Measurements from ENCODE around the gene STPG3. TPM values are rescaled to one million over a fixed set of nuclear protein-coding genes. Genes with fewer than 3 reads are reported as not detected.

STPG3 gene
- total and polyA plus RNA-seq, 2 of the 13 experiments (the other 11 are each of a cell fraction or from before 2014, with no cell fraction given) = not detected

- TF ChIP-seq KLF9 (CRISPR knock-in tag; IDR thresholded peaks at IDR 0.05; ENCODE audit: low read depth) (0 out of 2 replicates have a peak, but pooled peaks have one; percentile 68), LCORL (IDR thresholded peaks at IDR 0.05) (no peak), LCORL (CRISPR knock-in tag; IDR thresholded peaks at IDR 0.05) (peak; percentile 90), ARNT (IDR thresholded peaks at IDR 0.05) (no peak), ZBTB7A (CRISPR knock-in tag; IDR thresholded peaks at IDR 0.05) (peak; percentile 38; the same call in 1 of the 2 replicates), NR2F2 (IDR thresholded peaks at IDR 0.05; ENCODE audit: borderline replicate concordance, low read depth) (no peak), ZNF616 (CRISPR knock-in tag; IDR thresholded peaks at IDR 0.05; ENCODE audit: low read depth) (no peak), NFE2L1 (CRISPR knock-in tag; IDR thresholded peaks at IDR 0.05; ENCODE audit: borderline replicate concordance) (no peak), ARNTL (CRISPR knock-in tag; IDR thresholded peaks at IDR 0.05) (no peak; the same call in 1 of the 2 replicates), PHB2 (IDR thresholded peaks at IDR 0.05; ENCODE audit: partially characterized antibody) (no peak), ZNF441 (CRISPR knock-in tag; IDR thresholded peaks at IDR 0.05; ENCODE audit: borderline replicate concordance) (peak; percentile 78; the same call in 1 of the 2 replicates), ZSCAN5A (CRISPR knock-in tag; IDR thresholded peaks at IDR 0.05; ENCODE audit: borderline replicate concordance) (no peak), ZNF672 (CRISPR knock-in tag; IDR thresholded peaks at IDR 0.05) (no peak), CC2D1A (CRISPR knock-in tag; IDR thresholded peaks at IDR 0.05) (no peak), CENPX (CRISPR knock-in tag; IDR thresholded peaks at IDR 0.05) (no peak), ZNF552 (CRISPR knock-in tag; IDR thresholded peaks at IDR 0.05; ENCODE audit: borderline replicate concordance) (no peak), POLR2AphosphoS5 (IDR thresholded peaks at IDR 0.05; ENCODE audit: low read depth, low read length) (peak; percentile 78), ZNF772 (CRISPR knock-in tag; IDR thresholded peaks at IDR 0.05) (peak; percentile 95), ELF3 (CRISPR knock-in tag; IDR thresholded peaks at IDR 0.05) (peak; percentile 96), TGIF2 (CRISPR knock-in tag; IDR thresholded peaks at IDR 0.05) (no peak; the same call in 1 of the 2 replicates), MTA3 (CRISPR knock-in tag; IDR thresholded peaks at IDR 0.05) (no peak), HNF4A (CRISPR knock-in tag; IDR thresholded peaks at IDR 0.05) (0 out of 2 replicates have a peak, but pooled peaks have one; percentile 31), CBFB (CRISPR knock-in tag; IDR thresholded peaks at IDR 0.05) (peak; percentile 56), CSRNP1 (CRISPR knock-in tag; IDR thresholded peaks at IDR 0.05) (peak; percentile 81; the same call in 1 of the 2 replicates)
- TF ChIP-seq, protein P1, sequence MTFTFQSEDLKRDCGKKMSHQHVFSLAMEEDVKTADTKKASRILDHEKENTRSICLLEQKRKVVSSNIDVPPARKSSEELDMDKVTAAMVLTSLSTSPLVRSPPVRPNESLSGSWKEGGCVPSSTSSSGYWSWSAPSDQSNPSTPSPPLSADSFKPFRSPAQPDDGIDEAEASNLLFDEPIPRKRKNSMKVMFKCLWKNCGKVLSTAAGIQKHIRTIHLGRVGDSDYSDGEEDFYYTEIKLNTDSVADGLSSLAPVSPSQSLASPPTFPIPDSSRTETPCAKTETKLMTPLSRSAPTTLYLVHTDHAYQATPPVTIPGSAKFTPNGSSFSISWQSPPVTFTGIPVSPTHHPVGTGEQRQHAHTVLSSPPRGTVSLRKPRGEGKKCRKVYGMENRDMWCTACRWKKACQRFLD (CRISPR knock-in tag; IDR thresholded peaks at IDR 0.05; ENCODE audit: borderline replicate concordance) = no peak
- TF ChIP-seq, protein P2, sequence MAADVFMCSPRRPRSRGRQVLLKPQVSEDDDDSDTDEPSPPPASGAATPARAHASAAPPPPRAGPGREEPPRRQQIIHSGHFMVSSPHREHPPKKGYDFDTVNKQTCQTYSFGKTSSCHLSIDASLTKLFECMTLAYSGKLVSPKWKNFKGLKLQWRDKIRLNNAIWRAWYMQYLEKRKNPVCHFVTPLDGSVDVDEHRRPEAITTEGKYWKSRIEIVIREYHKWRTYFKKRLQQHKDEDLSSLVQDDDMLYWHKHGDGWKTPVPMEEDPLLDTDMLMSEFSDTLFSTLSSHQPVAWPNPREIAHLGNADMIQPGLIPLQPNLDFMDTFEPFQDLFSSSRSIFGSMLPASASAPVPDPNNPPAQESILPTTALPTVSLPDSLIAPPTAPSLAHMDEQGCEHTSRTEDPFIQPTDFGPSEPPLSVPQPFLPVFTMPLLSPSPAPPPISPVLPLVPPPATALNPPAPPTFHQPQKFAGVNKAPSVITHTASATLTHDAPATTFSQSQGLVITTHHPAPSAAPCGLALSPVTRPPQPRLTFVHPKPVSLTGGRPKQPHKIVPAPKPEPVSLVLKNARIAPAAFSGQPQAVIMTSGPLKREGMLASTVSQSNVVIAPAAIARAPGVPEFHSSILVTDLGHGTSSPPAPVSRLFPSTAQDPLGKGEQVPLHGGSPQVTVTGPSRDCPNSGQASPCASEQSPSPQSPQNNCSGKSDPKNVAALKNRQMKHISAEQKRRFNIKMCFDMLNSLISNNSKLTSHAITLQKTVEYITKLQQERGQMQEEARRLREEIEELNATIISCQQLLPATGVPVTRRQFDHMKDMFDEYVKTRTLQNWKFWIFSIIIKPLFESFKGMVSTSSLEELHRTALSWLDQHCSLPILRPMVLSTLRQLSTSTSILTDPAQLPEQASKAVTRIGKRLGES (CRISPR knock-in tag; IDR thresholded peaks at IDR 0.05; ENCODE audit: borderline replicate concordance) = no peak
Measured at GRCh38 chr9:137277329-137278041, 26.4 kb downstream of the STPG3 start, which contains the start of gene TOR4A (continued).

All from HepG2 (cell line).